Endodermal cell (in vitro differentiated cells): Measurements from ENCODE around the gene MTHFD1L. TPM values are rescaled to one million over a fixed set of nuclear protein-coding genes. Genes with fewer than 3 reads are reported as not detected.

Experiments used
- DNase-seq: peaks from one replicate; pipeline ENCODE4 v3.0.0-alpha.2; 2017
- H3K27ac ChIP-seq: 2 replicates; pipeline ENCODE4 v1.5.1; 2013; ENCODE audit warnings: mild to moderate bottlenecking, low read depth, low read length, moderate library complexity
- H3K27me3 ChIP-seq: 2 replicates; pipeline ENCODE4 v1.6.1; 2013; ENCODE audit warnings: mild to moderate bottlenecking, low read length, moderate library complexity; ENCODE audit not compliant: insufficient read depth, control insufficient read depth, poor library complexity, severe bottlenecking
- H3K36me3 ChIP-seq: 2 replicates; pipeline ENCODE4 v1.7.0; 2013; ENCODE audit warnings: mild to moderate bottlenecking, low read length, moderate library complexity; ENCODE audit not compliant: control insufficient read depth, insufficient read depth
- H3K4me1 ChIP-seq: one replicate; pipeline ENCODE4 v1.7.0; 2013; ENCODE audit warnings: low read length; ENCODE audit not compliant: control insufficient read depth, insufficient read depth
- H3K4me3 ChIP-seq: 2 replicates; pipeline ENCODE4 v1.5.1; 2013; ENCODE audit warnings: mild to moderate bottlenecking, low read length, moderate library complexity
- H3K9ac ChIP-seq: 2 replicates; pipeline ENCODE4 v1.6.1; 2013; ENCODE audit warnings: mild to moderate bottlenecking, low read length, moderate library complexity; ENCODE audit not compliant: poor library complexity, severe bottlenecking; ENCODE audit errors: extremely low read depth
- H3K9me3 ChIP-seq: 2 replicates; pipeline ENCODE4 v1.6.1; 2013; ENCODE audit warnings: mild to moderate bottlenecking, low read length, moderate library complexity; ENCODE audit not compliant: control insufficient read depth
- H3K27ac Mint-ChIP-seq: 2 replicates; pipeline ENCODE4 v1.8.0; 2020; ENCODE audit warnings: mixed read lengths
- H3K27me3 Mint-ChIP-seq: 2 replicates; pipeline ENCODE4 v1.8.0; 2021; ENCODE audit warnings: mild to moderate bottlenecking, mixed read lengths; ENCODE audit not compliant: insufficient read depth
- H3K36me3 Mint-ChIP-seq: 2 replicates; pipeline ENCODE4 v1.8.0; 2020; ENCODE audit warnings: low read depth, mixed read lengths
- H3K4me1 Mint-ChIP-seq: 2 replicates; pipeline ENCODE4 v1.8.0; 2020; ENCODE audit warnings: mixed read lengths
- H3K4me3 Mint-ChIP-seq: 2 replicates; pipeline ENCODE4 v1.8.0; 2020; ENCODE audit warnings: mild to moderate bottlenecking, moderate library complexity, mixed read lengths
- H3K9me3 Mint-ChIP-seq: 2 replicates; pipeline ENCODE4 v1.8.0; 2020; ENCODE audit warnings: mild to moderate bottlenecking, mixed read lengths
- WGBS, 2 experiments: methylation state at CpG; one replicate each; pipeline versions ENCODE4 v1.1.5 to v1.1.7; 2013; ENCODE audit warnings: missing lambda C conversion rate in 2 of 2, mixed read lengths in 1 of 2; ENCODE audit not compliant: insufficient coverage in 1 of 2, insufficient read length in 1 of 2; 5-methylcytosine and 5-hydroxymethylcytosine counted together
- total RNA-seq, 2 donors: library from RNA; stranded (reverse); fragmentation: NEBNext Ultra II Directional in 1 of 2; extraction: Animal tissue kit (Norgen Biotek cat#: 25700) in 1 of 2; gene quantifications; 2 replicates in 1 of 2; 3 replicates in 1 of 2; pipeline ENCODE4 v1.2.1, GENCODE V29; 2021
- TF ChIP-seq, protein P1 (sequence below): fragments of 200-600 bp; sonication (generic); conservative IDR thresholded peaks from 2 replicates; pipeline ENCODE4 v1.5.0; 2021; ENCODE audit warnings: antibody characterized with exemption, mild to moderate bottlenecking

Gene MTHFD1L
- total RNA-seq, 2 donors from 2014 or later: 70.2 to 72.6 TPM

DNA sequence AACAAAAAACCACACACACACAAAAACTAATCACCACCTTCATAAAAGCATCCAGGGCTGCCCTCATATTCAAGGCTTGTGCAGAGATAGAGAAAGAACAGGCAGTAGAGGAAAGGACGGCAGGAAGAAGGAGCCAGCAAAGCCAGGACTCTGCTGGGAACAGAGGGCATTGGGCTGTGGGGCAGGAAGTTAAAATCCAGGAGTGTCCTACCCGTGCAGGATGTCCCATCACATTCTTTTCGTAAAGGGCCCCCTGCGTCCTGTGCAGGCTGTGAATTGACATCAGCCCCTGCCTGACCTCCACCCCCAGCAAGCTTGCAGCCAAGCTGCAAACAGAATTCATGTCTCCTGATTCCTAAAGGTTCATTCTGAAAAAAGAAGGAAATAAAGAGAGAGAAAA, 277.8 kb downstream of the MTHFD1L start:
- H3K36me3 ChIP-seq: no peaks in the 10 kb centered on the region
- Mint-ChIP-seq H3K9me3 (peaks cover 5% of the 10 kb centered on the region), H3K4me3 (no peak overlapping the region), H3K27ac (no peak overlapping the region), H3K4me1 (no peaks in the 10 kb centered on the region), H3K36me3 (no peaks in the 10 kb centered on the region), H3K27me3 (peaks cover 1% of the 10 kb centered on the region)
- 74 to 80% methylated on average over 3 to 4 of the region's 4 CpGs for WGBS, 2 experiments
- H3K9me3 ChIP-seq: no peaks in the 10 kb centered on the region
- DNase-seq: no peak
- TF ChIP-seq, protein P1, sequence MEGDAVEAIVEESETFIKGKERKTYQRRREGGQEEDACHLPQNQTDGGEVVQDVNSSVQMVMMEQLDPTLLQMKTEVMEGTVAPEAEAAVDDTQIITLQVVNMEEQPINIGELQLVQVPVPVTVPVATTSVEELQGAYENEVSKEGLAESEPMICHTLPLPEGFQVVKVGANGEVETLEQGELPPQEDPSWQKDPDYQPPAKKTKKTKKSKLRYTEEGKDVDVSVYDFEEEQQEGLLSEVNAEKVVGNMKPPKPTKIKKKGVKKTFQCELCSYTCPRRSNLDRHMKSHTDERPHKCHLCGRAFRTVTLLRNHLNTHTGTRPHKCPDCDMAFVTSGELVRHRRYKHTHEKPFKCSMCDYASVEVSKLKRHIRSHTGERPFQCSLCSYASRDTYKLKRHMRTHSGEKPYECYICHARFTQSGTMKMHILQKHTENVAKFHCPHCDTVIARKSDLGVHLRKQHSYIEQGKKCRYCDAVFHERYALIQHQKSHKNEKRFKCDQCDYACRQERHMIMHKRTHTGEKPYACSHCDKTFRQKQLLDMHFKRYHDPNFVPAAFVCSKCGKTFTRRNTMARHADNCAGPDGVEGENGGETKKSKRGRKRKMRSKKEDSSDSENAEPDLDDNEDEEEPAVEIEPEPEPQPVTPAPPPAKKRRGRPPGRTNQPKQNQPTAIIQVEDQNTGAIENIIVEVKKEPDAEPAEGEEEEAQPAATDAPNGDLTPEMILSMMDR: no peak
- no peak overlapping the region for H3K27ac ChIP-seq
- H3K4me3 ChIP-seq: no peak overlapping the region
- no peak overlapping the region for H3K9ac ChIP-seq
- H3K27me3 ChIP-seq: no peaks in the 10 kb centered on the region
- H3K4me1 ChIP-seq: peaks cover 3% of the 10 kb centered on the region

DNA sequence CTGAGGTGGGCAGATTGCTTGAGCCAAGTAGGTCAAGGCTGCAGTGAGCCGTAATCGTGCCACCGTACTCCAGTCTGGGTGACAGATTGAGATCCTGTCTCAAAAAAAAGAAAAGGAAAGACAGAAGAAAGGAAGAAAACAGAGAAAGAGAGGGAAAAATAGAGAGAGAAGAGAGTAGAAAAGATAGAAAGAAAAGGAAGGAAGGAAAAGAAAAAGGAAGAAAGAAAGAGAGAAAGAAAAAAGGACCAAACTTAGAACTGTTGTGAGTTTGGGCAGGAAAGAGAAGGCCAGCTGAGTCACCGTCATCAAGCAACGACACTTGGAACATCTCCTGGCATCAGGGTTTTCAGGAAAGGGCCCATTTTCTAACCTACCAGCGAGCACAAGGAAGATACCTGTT, 278.3 kb downstream of the MTHFD1L start:
- H3K4me1 ChIP-seq: peaks cover 3% of the 10 kb centered on the region
- H3K9me3 ChIP-seq: no peaks in the 10 kb centered on the region
- WGBS, 2 experiments: 91 to 95% methylated on average over 6 of the region's 6 CpGs
- H3K9ac ChIP-seq: no peak overlapping the region
- Mint-ChIP-seq H3K4me1 (no peaks in the 10 kb centered on the region), H3K36me3 (no peaks in the 10 kb centered on the region), H3K27me3 (peaks cover 1% of the 10 kb centered on the region), H3K4me3 (no peak overlapping the region), H3K27ac (no peak overlapping the region), H3K9me3 (peaks cover 5% of the 10 kb centered on the region)
- TF ChIP-seq, protein P1: no peak
- H3K4me3 ChIP-seq: no peak overlapping the region
- H3K27me3 ChIP-seq: no peaks in the 10 kb centered on the region
- H3K36me3 ChIP-seq: no peaks in the 10 kb centered on the region
- no peak overlapping the region for H3K27ac ChIP-seq
- DNase-seq: no peak

DNA sequence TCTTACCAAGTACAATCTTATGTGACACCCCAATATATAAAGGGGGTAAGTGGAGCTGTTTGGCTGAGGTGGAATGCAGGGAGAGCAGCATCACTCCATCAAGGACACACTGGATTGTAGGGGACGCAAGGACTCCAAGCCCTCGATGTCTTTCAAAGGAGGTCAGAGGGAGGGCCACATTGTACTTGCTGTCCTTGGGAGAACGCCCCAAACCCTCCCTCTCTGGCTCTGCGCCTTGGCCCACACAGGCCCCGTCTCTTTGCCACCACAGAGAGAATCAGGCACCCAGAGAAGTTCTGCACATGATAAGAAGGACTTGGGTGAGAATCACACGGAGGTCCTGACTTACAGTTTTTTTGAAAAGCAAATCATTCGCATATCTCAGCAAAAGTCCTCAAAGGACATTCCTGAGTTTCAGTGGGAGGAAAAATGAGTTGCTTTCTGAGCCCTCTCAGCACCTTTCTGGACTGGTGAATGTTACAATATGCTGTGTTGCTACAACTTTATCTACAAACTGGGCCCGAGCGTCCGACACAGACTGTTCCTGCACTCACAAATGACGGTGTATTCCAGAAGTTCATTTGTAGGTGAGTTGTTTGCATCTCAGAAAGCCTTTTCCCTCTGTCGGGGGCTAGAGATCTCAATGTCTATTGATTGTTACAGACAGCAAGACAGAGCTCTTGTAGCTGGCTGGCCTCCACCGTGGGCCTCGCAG, 281.8 kb downstream of the MTHFD1L start:
- Histone ChIP-seq H3K27ac (no peak overlapping the region), H3K4me3 (no peak overlapping the region), H3K9ac (no peak overlapping the region), H3K27me3 (no peaks in the 10 kb centered on the region), H3K4me1 (peaks cover 3% of the 10 kb centered on the region), H3K9me3 (no peaks in the 10 kb centered on the region), H3K36me3 (no peaks in the 10 kb centered on the region)
- 93 to 96% methylated on average over 10 to 14 of the region's 14 CpGs for WGBS, 2 experiments
- Mint-ChIP-seq H3K9me3 (peaks cover 5% of the 10 kb centered on the region), H3K4me1 (no peaks in the 10 kb centered on the region), H3K27me3 (peaks cover 4% of the 10 kb centered on the region), H3K4me3 (no peak overlapping the region), H3K27ac (peak overlapping the region; percentile 35), H3K36me3 (no peaks in the 10 kb centered on the region)
- no peak for DNase-seq
- TF ChIP-seq, protein P1: no peak
